HG02759 (cell line): Measurements from ENCODE around the gene SNX30.

Experiments used
- ATAC-seq: cut with Tn5 transposase; IDR thresholded peaks from one replicate; pipeline ENCODE4 v1.9.1; 2021; ENCODE audit warnings: mild to moderate bottlenecking, moderate library complexity; ENCODE audit not compliant: unreplicated experiment

SNX30 gene

GRCh38 chr9:112853882-112854585 is 103.5 kb downstream of the SNX30 start:
- ATAC-seq, result no peak

- ATAC-seq, result no peak
Observed at GRCh38 chr9:112854657-112855056, 104.1 kb downstream of the SNX30 start.

- no peak for ATAC-seq
Observed at GRCh38 chr9:112856200-112856599, 105.6 kb downstream of the SNX30 start.

- ATAC-seq, result no peak
Observed at GRCh38 chr9:112856843-112857242, 106.3 kb downstream of the SNX30 start.

GRCh38 chr9:112858005-112858404 is 107.4 kb downstream of the SNX30 start:
- no peak for ATAC-seq

- ATAC-seq, result peak; percentile 75
Observed at GRCh38 chr9:112858625-112859147, 108.1 kb downstream of the SNX30 start.

- no peak for ATAC-seq
Observed at GRCh38 chr9:112860451-112860850, 109.9 kb downstream of the SNX30 start.

GRCh38 chr9:112861155-112861554 is 110.6 kb downstream of the SNX30 start:
- no peak for ATAC-seq

GRCh38 chr9:112861638-112862555 is 111.3 kb downstream of the SNX30 start:
- no peak for ATAC-seq

- ATAC-seq, result no peak
Observed at GRCh38 chr9:112863214-112863613, 112.7 kb downstream of the SNX30 start.

- ATAC-seq, result no peak
Observed at GRCh38 chr9:112863746-112864145, 113.2 kb downstream of the SNX30 start.

- no peak for ATAC-seq
Observed at GRCh38 chr9:112864403-112864802, 113.8 kb downstream of the SNX30 start.

- no peak for ATAC-seq
Observed at GRCh38 chr9:112864982-112865381, 114.4 kb downstream of the SNX30 start.

- no peak for ATAC-seq
Observed at GRCh38 chr9:112866662-112867274, 116.2 kb downstream of the SNX30 start.

GRCh38 chr9:112867275-112867991 is 116.9 kb downstream of the SNX30 start:
- ATAC-seq, result no peak

GRCh38 chr9:112868461-112868860 is 117.9 kb downstream of the SNX30 start:
- no peak for ATAC-seq

GRCh38 chr9:112869041-112869529 is 118.5 kb downstream of the SNX30 start:
- no peak for ATAC-seq

- ATAC-seq, result no peak
Observed at GRCh38 chr9:112869917-112870316, 119.4 kb downstream of the SNX30 start.

GRCh38 chr9:112870556-112870955 is 120.0 kb downstream of the SNX30 start:
- ATAC-seq, result no peak

GRCh38 chr9:112872019-112872418 is 121.5 kb downstream of the SNX30 start:
- ATAC-seq, result no peak
